NT2/D1 (cell line): ENCODE results near the gene SARM1.

ENCODE experiments used
- DNase-seq: peaks from one replicate; pipeline ENCODE4 v3.0.0-alpha.2; 2011; ENCODE audit warnings: low read depth, low spot score
- H3K27me3 ChIP-seq: 2 replicates; pipeline ENCODE4 v1.6.0; 2011; ENCODE audit warnings: mild to moderate bottlenecking; ENCODE audit not compliant: insufficient read length, insufficient read depth
- H3K36me3 ChIP-seq: 2 replicates; pipeline ENCODE4 v1.6.1; 2011; ENCODE audit warnings: mild to moderate bottlenecking, low read length, mixed read lengths; ENCODE audit not compliant: insufficient read depth, insufficient read length
- H3K4me1 ChIP-seq: 2 replicates; pipeline ENCODE4 v1.5.1; 2011; ENCODE audit not compliant: insufficient read depth, insufficient read length
- H3K4me3 ChIP-seq: 2 replicates; pipeline ENCODE4 v1.5.1; 2011; ENCODE audit warnings: low read depth; ENCODE audit not compliant: insufficient read length
- H3K9ac ChIP-seq: 2 replicates; pipeline ENCODE4 v1.6.0; 2011; ENCODE audit warnings: low read depth; ENCODE audit not compliant: insufficient read length
- H3K9me3 ChIP-seq: 2 replicates; pipeline ENCODE4 v1.5.1; 2011; ENCODE audit warnings: mild to moderate bottlenecking, low read length; ENCODE audit not compliant: insufficient read depth
- SUZ12 ChIP-seq: IDR thresholded peaks from 2 replicates; pipeline ENCODE4 v1.6.1; 2011; ENCODE audit not compliant: insufficient read length, insufficient read depth; ENCODE audit errors: extremely low read depth
- YY1 ChIP-seq: IDR thresholded peaks from 2 replicates; pipeline ENCODE4 v1.6.1; 2011; ENCODE audit not compliant: insufficient read length, insufficient read depth
- ZNF274 ChIP-seq: IDR thresholded peaks from 2 replicates; pipeline ENCODE4 v1.6.1; 2011; ENCODE audit warnings: mild to moderate bottlenecking, low read depth, low read length

The SARM1 gene

DNA sequence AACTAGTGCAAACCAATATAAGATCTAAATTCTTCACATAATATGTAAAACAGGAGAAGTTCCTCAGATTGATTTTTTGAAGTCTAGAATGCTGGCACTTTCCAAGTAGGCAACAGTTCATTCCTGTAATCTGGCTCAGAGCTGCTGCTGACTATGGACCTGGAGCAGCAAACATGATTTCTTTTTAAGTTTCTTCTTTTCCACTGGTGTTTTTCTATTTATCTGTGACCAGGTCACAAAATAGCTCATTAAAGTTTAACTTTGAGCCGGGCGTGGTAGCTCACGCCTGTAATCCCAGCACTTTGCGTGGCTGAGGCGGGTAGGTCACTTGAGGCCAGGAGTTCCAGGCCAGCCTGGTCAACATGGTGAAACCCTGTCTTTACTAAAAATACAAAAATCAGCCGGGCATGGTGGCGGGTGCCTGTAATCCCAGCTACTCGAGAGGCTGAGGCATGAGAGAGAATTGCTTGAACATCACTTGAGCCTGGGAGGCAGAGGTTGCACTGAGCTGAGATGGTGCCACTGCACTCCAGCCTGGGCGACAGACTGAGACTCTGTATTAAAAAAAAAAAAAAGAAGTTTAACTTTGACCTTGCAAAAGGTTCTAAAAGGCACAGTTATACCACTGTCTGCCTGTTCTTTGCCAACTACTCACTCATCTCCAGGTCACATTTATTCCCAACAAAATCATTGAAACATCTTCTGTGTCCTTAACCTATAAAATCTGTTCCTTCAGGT, 72.6 kb downstream of the SARM1 start:
- H3K9ac ChIP-seq = no peak overlapping the region

DNA sequence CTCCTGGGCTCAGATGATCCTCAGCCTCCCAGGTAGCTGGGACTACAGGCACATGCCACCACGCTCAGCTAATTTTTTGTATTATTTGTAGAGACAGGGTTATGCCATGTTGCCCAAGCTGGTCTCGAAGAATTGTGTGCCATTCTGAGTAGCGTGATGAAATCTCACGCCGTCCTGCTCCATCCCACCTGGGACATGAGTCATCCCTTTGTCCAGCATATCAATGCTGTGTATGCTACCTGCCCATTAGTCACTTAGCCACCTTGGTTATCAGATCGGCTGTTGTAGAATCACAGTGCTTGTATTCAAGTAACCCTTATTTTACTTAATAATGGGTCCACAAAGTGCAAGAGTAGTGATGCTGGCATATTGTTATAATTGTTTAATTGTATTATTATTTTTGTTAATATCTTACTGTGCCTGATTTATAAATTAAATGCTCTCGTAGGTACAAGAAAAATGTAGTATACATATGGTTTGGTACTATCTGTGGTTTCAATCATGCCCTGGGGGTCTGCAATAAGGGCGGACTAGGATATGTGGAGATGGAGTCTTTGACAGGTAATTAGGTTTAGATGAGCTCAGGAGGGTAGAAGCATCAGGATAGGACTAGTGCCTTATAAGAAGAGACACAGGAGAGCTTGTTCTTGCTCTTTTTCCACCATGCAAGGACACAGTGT, 75.4 kb downstream of the SARM1 start:
- Histone ChIP-seq H3K4me1 (no peaks in the 10 kb centered on the region), H3K9ac (no peak overlapping the region), H3K36me3 (no peaks in the 10 kb centered on the region), H3K4me3 (no peak overlapping the region), H3K27me3 (no peaks in the 10 kb centered on the region), H3K9me3 (no peaks in the 10 kb centered on the region; the same call in none of the 2 replicates)
- TF ChIP-seq ZNF274 (no peak), YY1 (no peak), SUZ12 (no peak)
- DNase-seq = no peak

More for the DNA sequence above, 72.6 kb downstream of the SARM1 start:
- no peak for TF ChIP-seq SUZ12
- TF ChIP-seq YY1 = no peak
- TF ChIP-seq ZNF274 = no peak
- no peaks in the 10 kb centered on the region for H3K36me3 ChIP-seq
- no peaks in the 10 kb centered on the region for H3K27me3 ChIP-seq
- no peaks in the 10 kb centered on the region for H3K4me1 ChIP-seq
- no peak overlapping the region for H3K4me3 ChIP-seq
- no peak for DNase-seq
- no peaks in the 10 kb centered on the region; the same call in none of the 2 replicates for H3K9me3 ChIP-seq

DNA sequence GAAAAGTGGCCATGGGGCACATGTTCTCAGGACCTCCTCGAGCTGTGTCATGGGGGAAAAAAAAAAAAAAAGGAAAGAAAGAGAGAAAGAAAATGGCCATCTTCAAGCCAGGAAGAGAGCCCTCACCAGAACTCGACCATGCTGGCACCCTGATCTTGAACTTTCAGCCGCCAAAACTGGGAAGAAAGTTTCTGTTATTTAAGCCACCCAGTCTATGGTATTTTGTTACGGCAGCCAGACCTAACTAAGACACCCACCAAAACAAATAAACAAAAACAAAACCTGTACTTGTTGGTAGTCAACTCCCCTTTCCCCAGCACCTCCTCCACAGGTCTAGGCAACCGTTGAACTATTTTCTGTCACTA, 75.9 kb downstream of the SARM1 start:
- Histone ChIP-seq H3K9me3 (no peaks in the 10 kb centered on the region; the same call in none of the 2 replicates), H3K36me3 (no peaks in the 10 kb centered on the region), H3K9ac (no peak overlapping the region), H3K4me3 (no peak overlapping the region), H3K4me1 (no peaks in the 10 kb centered on the region), H3K27me3 (no peaks in the 10 kb centered on the region)
- TF ChIP-seq ZNF274 (no peak), SUZ12 (no peak), YY1 (no peak)
- no peak for DNase-seq

DNA sequence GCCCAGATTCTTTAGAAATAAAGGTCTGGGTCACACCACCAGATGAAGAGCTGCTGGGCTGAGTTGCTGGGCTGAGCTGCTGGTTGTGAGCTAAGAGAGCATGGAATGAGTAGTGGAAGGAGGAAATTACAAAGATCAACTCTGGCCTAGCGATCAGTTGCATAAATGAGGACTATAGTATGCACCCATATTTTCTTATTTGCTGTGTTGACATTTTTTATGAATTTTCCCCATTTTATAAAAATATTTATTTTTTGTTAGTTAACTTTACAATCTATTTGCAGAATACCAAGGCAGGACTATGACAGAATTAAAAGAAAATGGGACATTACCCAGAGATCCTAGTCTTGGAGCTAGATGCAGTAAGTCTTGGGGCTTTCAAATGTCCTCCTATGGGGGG, 78.4 kb downstream of the SARM1 start:
- H3K4me3 ChIP-seq = no peak overlapping the region
- no peaks in the 10 kb centered on the region for H3K4me1 ChIP-seq
- DNase-seq = no peak
- H3K36me3 ChIP-seq = no peaks in the 10 kb centered on the region
- no peaks in the 10 kb centered on the region for H3K27me3 ChIP-seq
- TF ChIP-seq SUZ12 = no peak
- no peak for TF ChIP-seq YY1
- TF ChIP-seq ZNF274 = no peak
- no peak overlapping the region for H3K9ac ChIP-seq
- H3K9me3 ChIP-seq = no peaks in the 10 kb centered on the region; the same call in 1 of the 2 replicates
